Epithelial cell of proximal tubule (primary cell): ENCODE measurements around the gene DYNC1LI1. TPM values are rescaled to one million over a fixed set of nuclear protein-coding genes. Genes with fewer than 3 reads are reported as not detected.
"Not testable (repeated sequence)": the region's sequence is repeated elsewhere in the genome, so short reads cannot be mapped to it uniquely, and the experiment has no call there.

Experiments used
- DNase-seq: peaks from one replicate; pipeline ENCODE4 v3.0.0-alpha.2; 2011; ENCODE audit warnings: low read depth
- H3K4me3 ChIP-seq: 2 replicates; pipeline ENCODE4 v1.5.1; 2011; ENCODE audit warnings: low read depth, mild to moderate bottlenecking, low read length
- CTCF ChIP-seq: conservative IDR thresholded peaks from 2 replicates; pipeline ENCODE4 v1.5.1; 2012; ENCODE audit warnings: low read depth, mild to moderate bottlenecking, low read length
- total RNA-seq: library from RNA; depleted of rRNA; stranded (reverse); fragments of >200 nt; gene quantifications from 2 replicates; pipeline ENCODE4 v1.2.3, GENCODE V29; 2015

Gene DYNC1LI1
- total RNA-seq, 1 donor from 2014 or later = 40.6 TPM

GRCh38 chr3:32591186-32591585 lies 20.5 kb upstream of the DYNC1LI1 start:
- TF ChIP-seq CTCF = no peak
- no peak overlapping the region for H3K4me3 ChIP-seq
- DNase-seq = no peak

GRCh38 chr3:32586356-32586755 lies 15.7 kb upstream of the DYNC1LI1 start:
- no peak overlapping the region for H3K4me3 ChIP-seq
- no peak for TF ChIP-seq CTCF
- DNase-seq = no peak

GRCh38 chr3:32584660-32585059 lies 14.0 kb upstream of the DYNC1LI1 start:
- DNase-seq = no peak
- no peak overlapping the region for H3K4me3 ChIP-seq
- no peak for TF ChIP-seq CTCF

GRCh38 chr3:32583708-32584107 lies 13.1 kb upstream of the DYNC1LI1 start:
- DNase-seq = no peak
- H3K4me3 ChIP-seq = no peak overlapping the region
- TF ChIP-seq CTCF = no peak

GRCh38 chr3:32578669-32579068 lies 8.0 kb upstream of the DYNC1LI1 start:
- DNase-seq, H3K4me3 ChIP-seq: not testable (repeated sequence)

GRCh38 chr3:32577581-32578556 lies 7.2 kb upstream of the DYNC1LI1 start:
- DNase-seq = no peak
- H3K4me3 ChIP-seq = no peak overlapping the region
- TF ChIP-seq CTCF = no peak

GRCh38 chr3:32577174-32577573 lies 6.5 kb upstream of the DYNC1LI1 start:
- no peak for TF ChIP-seq CTCF
- no peak for DNase-seq
- no peak overlapping the region for H3K4me3 ChIP-seq
